Measurements from ENCODE around the gene BLTP1.

The BLTP1 gene

DNA sequence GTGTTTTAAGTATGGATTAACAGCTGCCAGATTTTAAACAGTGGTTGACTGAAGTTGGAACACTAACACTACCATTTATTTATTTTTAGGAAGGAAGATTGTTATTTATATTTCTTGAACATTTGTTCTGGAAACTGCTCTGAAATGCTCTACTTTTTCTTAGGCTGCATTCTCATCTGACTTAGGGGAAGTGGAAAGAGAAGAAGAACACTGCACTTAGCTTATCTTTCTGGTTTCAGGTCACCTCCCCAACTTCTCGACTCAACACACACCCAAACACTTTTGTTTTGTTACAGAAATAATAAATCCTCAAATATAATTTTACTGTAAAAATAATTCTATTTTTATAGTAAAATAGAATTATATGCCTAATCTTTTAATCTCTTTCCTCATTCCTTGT, 18.6 kb downstream of the BLTP1 start:
- no peak for DNase-seq

DNA sequence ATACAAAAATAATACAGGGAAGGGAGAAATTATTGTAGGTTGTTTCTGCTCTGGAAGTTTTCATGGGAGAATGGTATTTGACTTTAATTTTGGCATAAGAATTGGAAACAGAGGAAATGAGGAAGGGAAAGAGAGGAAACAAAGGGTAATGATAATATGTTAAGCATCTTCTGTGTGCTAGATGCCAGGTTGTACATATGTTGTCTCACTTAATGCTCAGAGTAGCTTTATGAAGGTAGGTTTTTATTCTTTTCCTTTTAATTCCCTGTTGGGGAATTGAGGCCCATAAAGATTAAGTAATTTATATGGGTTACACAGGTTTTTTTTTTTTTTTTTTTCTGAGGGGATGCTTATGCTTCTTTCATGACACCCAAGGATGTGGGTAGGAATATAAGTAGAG, 19.2 kb downstream of the BLTP1 start:
- no peak for DNase-seq

DNA sequence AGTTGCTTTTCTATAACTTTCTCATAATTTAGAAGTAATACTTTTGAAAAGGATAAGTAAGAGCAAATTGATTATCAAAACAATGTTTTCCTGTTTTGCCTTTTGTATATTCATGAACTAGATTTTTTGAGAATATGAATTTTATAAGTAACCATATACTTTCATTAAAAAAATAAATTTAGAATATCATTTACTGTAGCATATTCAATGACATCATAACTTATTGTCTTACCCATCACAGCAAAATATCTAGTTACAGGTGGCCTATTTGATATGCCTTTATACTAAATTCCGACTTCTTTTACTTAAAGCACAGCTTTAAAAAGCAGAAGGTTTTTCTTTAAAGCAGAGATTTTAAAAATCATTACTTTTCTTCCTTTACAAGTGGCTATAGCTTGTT, 20.1 kb downstream of the BLTP1 start:
- DNase-seq: no peak

DNA sequence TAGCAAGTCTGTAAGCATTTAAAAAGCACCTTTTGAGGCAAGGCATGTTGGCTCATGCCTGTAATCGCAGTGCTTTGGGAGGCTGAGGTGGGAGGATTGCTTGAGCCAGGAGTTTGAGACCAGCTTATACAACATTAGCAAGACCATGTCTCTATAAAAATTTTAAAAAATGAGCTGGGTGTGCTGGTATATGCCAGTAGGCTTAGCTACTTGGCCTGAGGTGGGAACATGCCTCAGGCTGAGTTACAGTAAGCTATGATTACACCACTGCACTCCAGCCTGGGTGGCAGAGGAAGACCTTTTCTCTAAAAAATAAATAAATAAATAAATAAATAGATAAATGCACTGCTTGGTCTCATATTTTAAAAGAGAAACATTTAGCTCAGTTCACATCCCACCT, 26.8 kb downstream of the BLTP1 start:
- DNase-seq: no peak

DNA sequence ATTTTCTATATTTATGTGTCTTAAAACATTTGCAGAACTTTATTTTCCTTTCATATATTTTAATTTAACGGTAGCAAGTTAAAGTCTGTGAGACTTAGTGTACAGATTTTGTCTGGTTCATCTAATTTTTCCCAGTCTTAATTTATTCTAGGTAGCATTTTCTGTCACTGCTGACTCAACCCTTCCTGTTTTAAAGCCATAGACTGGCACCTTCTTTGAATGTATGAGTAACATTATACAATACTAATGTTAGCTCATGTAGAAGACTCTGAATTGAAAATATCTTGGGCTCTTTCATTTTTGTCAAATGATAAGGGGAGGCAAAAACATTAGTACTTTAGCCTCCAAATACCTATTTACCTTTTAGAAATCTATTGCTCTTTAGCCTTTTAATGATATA, 43.6 kb downstream of the BLTP1 start:
- no peak for DNase-seq

All from NCI-H1694 treated with DMSO at 0.1 percent for 48 hours (cell line).